GM18907 (cell line): ENCODE data around the gene EDN3.

Source experiments
- ATAC-seq: cut with Tn5 transposase; IDR thresholded peaks from one replicate; pipeline ENCODE4 v1.9.1; 2021; ENCODE audit warnings: mild to moderate bottlenecking, moderate library complexity; ENCODE audit not compliant: unreplicated experiment

The EDN3 gene, protein sequence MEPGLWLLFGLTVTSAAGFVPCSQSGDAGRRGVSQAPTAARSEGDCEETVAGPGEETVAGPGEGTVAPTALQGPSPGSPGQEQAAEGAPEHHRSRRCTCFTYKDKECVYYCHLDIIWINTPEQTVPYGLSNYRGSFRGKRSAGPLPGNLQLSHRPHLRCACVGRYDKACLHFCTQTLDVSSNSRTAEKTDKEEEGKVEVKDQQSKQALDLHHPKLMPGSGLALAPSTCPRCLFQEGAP

GRCh38 chr20:59300333-59301081, at the start of gene EDN3:
TSS of gene EDN3 (plus strand) at chr20:59300611. CDS start at chr20:59300813, 202 bp downstream.
- no peak for ATAC-seq

GRCh38 chr20:59253325-59253724, 47.1 kb upstream of the EDN3 start:
- no peak for ATAC-seq

DNA sequence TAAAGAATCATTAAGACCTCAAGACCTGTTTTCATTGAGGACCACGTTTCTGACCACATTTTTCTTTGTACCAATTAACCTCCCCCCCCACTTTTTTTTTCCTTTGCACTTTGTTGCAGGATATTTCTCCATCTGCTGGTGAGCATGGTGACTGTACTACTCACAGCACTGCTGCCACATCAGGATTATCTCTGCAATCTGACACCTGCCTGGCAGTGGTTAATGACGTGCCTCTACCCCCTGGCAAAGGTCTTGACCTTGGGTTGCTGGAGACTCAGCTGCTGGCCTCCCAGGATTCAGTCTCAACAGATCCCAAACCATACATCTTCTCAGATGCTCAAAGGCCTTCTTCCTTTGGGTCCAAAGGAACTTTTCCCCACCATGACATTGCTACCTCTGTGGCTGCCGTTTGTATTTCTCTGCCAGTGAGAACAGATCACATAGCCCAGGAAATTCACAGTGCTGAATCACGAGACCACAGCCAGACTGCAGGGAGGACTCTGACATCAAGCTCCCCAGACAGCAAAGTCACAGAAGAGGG, 46.6 kb upstream of the EDN3 start:
- ATAC-seq, result no peak

GRCh38 chr20:59255256-59255655, 45.2 kb upstream of the EDN3 start:
- ATAC-seq, result no peak

GRCh38 chr20:59258221-59258621, 42.2 kb upstream of the EDN3 start:
- ATAC-seq, result no peak

DNA sequence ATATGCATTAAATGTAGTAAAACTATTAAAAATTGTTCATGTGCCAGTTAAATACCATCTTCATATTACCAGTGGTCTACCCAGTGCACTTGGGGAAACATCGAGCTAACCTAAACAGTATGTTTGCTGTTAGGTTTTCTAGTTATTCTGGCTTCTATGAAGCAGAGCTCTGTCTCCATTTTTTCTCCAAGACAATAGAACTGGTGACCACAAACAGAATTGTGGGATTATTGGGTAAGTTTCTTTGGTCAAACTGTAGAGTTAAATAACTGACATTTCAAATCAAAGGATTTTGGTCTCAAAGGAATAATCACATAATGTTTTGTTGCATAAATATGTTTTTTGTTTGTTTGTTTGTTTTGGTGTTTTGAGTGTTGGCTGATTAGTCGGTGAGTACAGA, 40.5 kb upstream of the EDN3 start:
- ATAC-seq, result no peak

- no peak for ATAC-seq
Observed at GRCh38 chr20:59265298-59265697, 35.1 kb upstream of the EDN3 start.

GRCh38 chr20:59268870-59269269, 31.5 kb upstream of the EDN3 start:
- no peak for ATAC-seq

DNA sequence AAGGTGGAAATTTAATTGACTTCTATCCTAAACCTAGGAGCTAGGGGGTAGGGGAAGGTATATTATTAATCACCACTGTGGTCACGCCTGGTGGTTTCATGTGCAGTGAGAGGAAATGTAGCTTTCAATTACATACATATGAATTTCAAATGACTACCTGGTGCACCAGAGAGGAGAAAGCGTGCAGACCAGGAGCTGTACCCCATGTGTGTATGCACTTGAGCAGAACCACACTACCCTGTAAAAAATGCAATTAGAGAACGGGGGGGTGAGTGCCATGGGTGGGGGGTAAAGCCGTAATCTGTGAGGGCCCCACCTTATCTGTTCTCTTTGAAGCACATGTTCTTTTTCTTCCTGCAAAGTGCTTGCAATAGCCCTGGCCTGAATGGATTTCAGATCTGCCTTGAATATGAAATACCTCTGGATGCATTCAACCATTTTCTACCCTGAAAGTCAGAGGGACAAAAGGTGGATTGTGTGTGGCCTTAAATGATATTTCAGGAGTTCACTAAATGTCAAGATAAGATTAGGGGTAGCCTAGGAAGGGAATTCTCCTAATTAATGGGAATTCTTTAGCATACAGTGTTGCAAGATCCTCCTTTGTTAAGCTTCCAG, 30.9 kb upstream of the EDN3 start:
- ATAC-seq, result no peak

DNA sequence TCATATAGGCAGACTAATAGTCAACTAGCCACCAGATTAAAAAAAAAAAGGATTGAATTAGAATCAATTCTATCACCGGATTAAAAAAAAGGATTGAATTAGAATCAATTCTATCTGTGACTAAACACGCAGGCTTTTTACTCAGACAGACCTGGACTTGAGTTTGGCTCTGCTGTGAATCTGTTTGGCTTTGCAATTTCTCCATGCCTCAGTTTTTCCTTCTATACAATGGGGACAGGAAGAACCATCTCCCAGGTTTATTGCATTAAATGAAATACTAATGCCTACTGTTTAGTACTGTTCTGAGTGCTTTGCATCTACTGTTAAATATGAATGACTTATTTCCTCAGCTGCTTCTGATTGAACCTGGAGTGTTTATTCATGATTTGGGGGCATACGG, 30.0 kb upstream of the EDN3 start:
- ATAC-seq, result no peak

GRCh38 chr20:59273739-59274357, 26.6 kb upstream of the EDN3 start:
- no peak for ATAC-seq

- no peak for ATAC-seq
Observed at GRCh38 chr20:59276938-59277337, 23.5 kb upstream of the EDN3 start.

DNA sequence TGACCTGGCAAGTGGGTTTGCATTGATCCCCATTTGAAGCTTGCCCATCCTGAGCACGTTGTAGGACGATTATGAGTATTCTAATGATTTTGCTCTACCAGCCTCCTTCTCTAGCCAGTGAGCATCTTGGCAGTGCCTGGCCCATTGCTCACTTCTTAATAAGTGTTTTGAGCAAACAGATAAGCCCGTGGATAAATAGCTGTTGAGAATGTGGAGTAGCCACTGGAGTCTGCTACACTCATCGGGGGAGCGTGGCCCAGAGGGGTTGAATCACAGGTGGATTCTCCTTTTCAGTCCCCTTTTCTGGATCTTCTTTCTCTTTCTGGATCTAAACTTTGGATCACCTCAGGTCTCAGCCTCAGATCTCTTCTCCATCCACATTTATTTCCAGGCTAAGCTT, 15.9 kb upstream of the EDN3 start:
- no peak for ATAC-seq

GRCh38 chr20:59289994-59290393, 10.4 kb upstream of the EDN3 start:
- no peak for ATAC-seq

- ATAC-seq, result no peak
Observed at GRCh38 chr20:59291740-59292383, 8.5 kb upstream of the EDN3 start.

DNA sequence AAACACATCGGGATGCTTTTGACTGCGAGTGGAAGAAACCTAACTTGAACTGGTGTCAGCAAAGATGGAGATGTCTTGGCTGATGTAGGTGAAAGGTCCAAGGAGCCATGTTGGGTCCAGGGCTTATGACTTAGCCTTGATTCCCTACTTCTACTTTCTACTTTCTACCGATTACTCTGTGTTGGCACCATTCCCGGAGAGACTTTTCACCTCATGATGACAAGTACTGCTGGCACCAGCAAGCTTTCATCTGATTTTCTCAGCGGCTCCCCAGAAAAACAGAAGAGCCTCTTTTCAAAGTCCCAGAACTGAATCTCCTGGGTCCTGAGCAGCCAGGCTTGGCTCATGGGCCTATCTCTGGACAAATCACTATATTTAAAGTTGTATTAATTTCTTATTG, 4.9 kb upstream of the EDN3 start:
- no peak for ATAC-seq

DNA sequence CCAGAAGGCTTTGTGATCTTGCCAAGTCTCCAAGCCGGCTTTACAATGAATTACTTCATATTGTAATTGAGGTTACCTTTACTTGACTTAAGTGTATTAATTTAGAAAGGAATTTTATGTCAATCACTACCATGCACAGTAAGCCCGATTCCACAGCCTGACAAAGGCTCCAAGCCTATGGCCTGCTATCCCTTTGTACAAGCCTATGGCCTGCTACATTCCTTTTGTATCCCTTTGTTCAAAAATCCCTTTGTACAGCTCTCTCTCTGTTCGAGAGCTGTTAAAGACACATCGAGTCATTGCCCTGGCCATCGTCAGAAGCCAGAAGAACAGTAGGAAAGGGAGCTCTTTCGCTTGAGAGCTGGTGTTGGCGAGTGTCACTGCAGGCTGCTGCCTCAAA, 2.7 kb upstream of the EDN3 start:
- no peak for ATAC-seq

- ATAC-seq, result no peak
Observed at GRCh38 chr20:59299945-59300332, 472 bp upstream of the EDN3 start.

GRCh38 chr20:59301343-59302007, 1.1 kb downstream of the EDN3 start:
- ATAC-seq, result no peak

GRCh38 chr20:59305908-59306655, 5.7 kb downstream of the EDN3 start:
- ATAC-seq, result no peak
